ENCODE results near the gene C4orf46.

The C4orf46 gene

DNA sequence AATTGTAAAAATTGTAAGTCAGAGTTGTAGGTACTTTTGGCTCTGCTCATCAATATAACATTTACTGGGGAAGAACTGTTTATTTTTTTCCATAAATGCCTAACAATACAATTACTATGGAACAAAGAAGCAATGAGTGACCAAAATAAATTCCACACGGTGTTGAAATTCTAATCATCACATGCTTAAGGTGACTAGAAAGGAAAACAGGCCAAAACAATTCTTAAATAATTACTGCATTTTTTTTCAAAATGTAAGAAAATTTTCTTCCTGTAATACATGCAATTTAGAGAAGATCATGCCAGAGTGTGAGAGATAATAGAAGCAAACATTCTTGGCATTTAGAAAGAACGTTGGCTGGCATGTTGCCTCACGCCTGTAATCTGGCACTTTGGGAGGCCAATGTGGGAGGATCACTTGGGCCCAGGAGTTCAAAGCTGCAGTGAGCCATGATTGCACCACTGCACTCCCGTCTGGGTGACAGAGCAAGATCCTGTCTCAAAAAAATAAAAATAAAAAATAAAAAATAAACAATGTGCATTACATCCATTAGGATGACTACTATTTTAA lies 22.5 kb downstream of the C4orf46 start:
- DNase-seq: no peak

DNA sequence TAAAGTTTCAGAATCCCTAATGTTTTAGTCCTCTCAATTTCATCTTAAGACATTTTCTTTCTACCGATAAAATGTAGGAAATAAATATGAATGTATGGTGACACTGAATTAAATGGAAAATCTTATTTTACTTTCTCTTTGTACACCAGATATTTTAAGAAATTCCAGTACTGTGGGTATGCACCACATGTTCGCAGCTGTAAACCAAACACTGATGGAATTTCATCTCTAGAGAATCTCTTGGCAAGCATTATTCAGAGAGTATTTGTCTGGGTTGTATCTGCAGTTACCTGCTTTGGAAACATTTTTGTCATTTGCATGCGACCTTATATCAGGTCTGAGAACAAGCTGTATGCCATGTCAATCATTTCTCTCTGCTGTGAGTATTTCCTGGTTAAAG lies 26.9 kb downstream of the C4orf46 start:
- DNase-seq: no peak

DNA sequence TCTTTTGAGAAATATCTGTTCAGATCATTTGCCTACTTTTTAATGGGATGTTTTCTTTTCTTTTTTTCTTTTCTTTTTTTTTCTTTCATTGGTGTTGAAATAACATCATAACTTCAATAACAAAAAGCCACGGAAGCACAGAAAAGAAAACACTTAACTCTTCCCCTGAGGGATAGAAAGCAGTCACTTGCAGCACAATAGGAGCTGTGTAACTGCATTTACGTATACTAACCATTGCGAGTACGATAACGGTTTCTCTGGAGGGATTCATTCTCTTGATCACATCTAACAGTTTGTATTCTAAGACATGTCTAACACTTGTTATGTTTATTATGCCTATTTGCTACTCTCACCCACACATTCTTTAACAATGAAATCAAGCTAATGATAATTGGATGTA lies 27.3 kb downstream of the C4orf46 start:
- DNase-seq: no peak

DNA sequence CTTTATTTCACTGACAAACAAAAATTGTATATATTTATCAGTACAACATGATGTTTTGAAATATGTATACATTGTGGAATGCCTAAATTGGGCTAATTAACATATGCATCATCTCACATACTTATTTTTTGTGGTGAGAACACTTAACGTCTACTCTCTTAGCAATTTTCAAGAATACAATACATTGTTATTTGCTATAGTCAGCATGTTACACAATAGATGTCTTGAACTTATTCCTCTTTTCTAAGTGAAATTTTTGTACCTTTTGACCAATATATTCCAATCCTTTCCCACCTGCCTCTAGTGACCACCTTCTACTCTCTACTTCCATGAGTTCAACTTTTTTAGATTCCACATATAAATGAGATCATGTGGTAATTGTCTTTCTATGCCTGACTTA lies 35.1 kb downstream of the C4orf46 start:
- DNase-seq: no peak

DNA sequence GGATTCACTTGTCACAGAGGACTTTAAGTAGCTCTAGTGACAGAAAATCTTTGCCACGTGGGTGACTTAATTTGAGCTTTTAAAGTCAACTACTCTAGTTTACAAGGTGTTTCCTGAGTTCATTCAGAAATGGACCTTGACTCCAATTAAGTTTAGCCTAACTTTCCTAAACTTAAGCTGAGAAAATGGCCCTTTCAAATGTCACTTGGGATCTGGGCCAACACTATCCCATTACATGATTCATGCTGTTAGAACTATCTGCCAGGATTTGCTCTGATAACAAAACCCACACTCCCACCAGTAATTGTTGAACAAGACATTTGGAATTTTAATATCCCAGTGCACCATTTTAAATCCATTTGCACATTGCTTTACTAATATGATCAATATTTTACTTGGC lies 40.8 kb downstream of the C4orf46 start:
- no peak for DNase-seq

DNA sequence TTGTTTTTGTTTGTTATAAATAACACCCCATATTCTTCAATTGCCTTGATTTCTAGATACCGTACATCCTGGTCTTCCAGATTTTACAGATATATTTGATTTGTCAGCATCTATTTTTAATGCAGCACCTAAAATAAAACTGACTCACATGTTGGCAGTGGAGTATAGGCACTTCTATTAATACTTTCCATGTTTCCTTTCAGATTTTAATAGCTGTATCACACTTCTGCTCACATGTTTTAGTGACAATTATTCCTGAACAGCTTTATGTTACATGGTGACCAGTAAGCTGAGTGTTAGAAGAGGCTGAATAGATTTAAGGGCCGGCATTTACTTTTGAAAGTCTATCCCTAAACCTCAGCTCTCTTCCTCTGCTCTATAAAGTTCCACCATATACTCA lies 46.1 kb downstream of the C4orf46 start:
- no peak for DNase-seq

DNA sequence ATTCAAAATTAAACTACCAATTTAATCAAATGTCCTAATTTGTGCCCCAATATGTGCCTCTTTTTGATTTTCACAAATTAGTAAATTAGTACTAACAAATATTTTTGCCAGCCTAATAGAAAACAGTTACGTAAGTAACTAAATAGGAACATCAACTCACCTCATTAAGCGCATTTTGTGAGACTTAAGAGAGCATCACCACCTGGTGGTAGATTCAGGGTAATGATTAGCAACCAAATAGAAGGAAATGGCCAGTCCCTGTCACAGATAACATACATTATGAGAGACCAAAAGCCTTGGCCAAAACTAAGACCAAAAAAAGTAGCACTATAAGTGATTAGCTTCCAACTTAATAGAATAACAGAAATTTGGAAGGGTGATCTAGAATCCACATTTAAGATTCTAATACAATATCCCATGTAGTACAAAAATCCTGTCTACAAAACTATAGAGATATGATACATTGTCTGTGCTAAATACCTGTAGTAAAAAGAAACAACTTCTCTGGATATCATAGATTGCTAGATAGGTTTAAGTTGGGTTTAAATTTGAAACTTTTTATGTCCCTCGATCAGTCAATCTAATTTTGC lies 46.7 kb downstream of the C4orf46 start:
- DNase-seq: peak; percentile 32

DNA sequence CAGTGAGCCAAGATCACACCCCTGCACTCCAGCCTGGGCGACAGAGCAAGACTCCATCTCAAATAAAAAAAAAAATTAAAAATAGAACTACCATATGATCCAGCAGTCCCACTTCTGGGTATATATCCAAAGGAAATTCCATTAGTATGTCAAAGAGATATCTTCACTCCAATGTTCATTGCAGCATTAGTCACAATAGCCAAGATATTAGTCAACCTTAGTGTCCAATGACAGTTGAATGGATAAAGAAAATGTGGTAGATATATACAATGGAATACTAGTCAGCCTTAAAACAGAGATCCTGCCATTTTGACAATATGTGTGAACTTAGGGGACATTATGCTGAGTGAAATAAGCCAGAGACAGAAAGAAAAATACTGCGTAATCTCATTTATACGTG lies 49.4 kb downstream of the C4orf46 start:
- no peak for DNase-seq

DNA sequence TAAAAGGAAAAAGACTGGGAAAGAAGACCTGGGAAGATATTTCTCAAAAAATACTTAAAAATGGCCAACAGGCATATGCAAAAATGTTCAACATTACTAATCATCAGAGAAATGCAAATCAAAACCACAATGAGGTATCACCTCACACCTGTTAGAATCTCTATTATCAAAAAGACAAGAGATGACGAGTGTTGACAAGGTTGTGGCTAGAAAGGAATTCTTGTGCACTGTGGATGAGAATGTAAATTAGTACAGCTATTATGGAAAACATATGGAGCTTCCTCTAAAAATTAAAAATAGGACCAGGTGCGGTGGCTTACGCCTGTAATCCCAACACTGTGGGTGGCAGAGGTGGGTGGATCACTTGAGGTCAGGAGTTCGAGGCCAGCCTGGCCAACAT lies 50.0 kb downstream of the C4orf46 start:
- DNase-seq: no peak

DNA sequence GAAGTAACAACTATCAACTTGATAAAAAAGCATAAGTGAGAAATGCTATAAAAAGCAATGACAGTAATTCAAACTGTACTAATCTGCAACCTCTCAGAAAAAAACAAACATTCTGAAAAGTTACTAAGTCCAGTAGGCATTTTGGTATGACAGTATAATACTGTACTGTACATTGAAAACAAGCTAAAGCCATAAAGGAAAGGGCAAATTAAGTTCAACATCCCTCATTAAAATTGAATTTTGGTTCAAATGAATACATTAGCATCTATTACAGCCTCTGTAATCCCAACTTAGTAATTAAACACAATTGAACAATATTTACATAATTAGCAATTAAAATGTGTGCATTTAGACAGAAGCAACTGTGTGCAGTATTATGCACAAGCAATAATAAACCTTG lies 53.7 kb downstream of the C4orf46 start:
- DNase-seq: no peak

Measured in activated CD4-positive, alpha-beta T cell treated with anti-CD3 and anti-CD28 coated beads, Interleukin-2, Interleukin-6, amounts not matched to agents 100 ng/mL and 50 ng/mL, durations not matched to agents 16 hours and 8 hours (primary cell).